Endothelial cell (in vitro differentiated cells): Measurements from ENCODE around the gene KIAA1217. TPM values are rescaled to one million over a fixed set of nuclear protein-coding genes. Genes with fewer than 3 reads are reported as not detected.
"Not testable (repeated sequence)": the region's sequence is repeated elsewhere in the genome, so short reads cannot be mapped to it uniquely, and the experiment has no call there.

Source experiments
- DNase-seq: peaks from one replicate; pipeline ENCODE4 v3.0.0; 2021; ENCODE audit warnings: low spot score
- H3K27ac Mint-ChIP-seq: one replicate; pipeline ENCODE4 v1.8.0; 2021; ENCODE audit warnings: mixed read lengths, inconsistent platforms; ENCODE audit not compliant: unreplicated experiment
- H3K27me3 Mint-ChIP-seq: one replicate; pipeline ENCODE4 v1.8.0; 2021; ENCODE audit warnings: mild to moderate bottlenecking, moderate library complexity, mixed read lengths, inconsistent platforms; ENCODE audit not compliant: unreplicated experiment
- H3K36me3 Mint-ChIP-seq: one replicate; pipeline ENCODE4 v1.8.0; 2021; ENCODE audit warnings: mild to moderate bottlenecking, low read depth, mixed read lengths, inconsistent platforms; ENCODE audit not compliant: unreplicated experiment
- H3K4me1 Mint-ChIP-seq: one replicate; pipeline ENCODE4 v1.8.0; 2021; ENCODE audit warnings: mild to moderate bottlenecking, mixed read lengths, inconsistent platforms; ENCODE audit not compliant: unreplicated experiment
- H3K4me3 Mint-ChIP-seq: one replicate; pipeline ENCODE4 v1.8.0; 2021; ENCODE audit warnings: mild to moderate bottlenecking, mixed read lengths, inconsistent platforms; ENCODE audit not compliant: unreplicated experiment
- H3K9me3 Mint-ChIP-seq: one replicate; pipeline ENCODE4 v1.8.0; 2021; ENCODE audit warnings: mixed read lengths, inconsistent platforms; ENCODE audit not compliant: unreplicated experiment
- CTCF ChIP-seq: fragments of 200-600 bp; sonication (generic); IDR thresholded peaks from one replicate; pipeline ENCODE4 v1.5.0; 2021; ENCODE audit warnings: antibody characterized with exemption; ENCODE audit not compliant: unreplicated experiment
- total RNA-seq: library from RNA; stranded (reverse); fragmentation: NEBNext Ultra II Directional; extraction: Animal tissue kit (Norgen Biotek cat#: 25700); gene quantifications from one replicate; pipeline ENCODE4 v1.2.1, GENCODE V29; 2021; ENCODE audit not compliant: unreplicated experiment

Gene KIAA1217
- total RNA-seq, 1 donor from 2014 or later = 70.8 TPM

DNA sequence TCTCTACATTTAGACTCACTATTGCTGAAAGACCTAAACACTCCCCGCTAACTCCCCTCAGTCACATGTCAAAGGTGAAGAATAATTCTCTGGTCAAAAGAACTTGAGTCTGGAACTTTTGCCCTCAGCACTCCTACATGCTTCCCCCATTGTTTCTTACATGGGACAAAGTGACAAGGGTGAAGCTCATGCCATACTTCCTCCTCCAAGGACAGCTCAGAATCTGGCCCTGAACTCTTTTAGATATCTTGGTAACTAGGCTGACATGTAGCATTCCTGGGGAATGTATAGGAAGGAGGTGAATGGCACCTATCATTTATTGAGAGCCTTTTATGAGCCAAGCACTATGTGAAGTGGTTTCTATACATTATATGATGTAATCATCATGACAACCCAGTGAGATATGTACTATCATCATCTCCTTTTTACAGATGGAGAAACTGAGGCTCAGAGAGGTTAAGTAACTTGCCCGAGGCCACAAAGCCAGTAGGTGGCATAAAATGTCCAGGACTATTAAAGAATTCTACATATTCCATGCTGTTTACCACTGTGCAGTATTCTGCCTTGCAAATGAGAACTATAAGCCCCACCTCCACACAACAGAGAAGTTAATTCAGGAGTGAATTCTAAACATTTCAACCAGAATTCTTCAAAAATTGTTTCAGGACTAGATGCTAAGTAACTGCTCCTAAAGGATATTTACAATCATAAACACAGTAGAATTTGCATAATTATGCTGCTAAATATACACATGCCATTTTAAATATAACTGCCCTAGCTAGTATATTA, 268.2 kb downstream of the KIAA1217 start:
- DNase-seq = no peak
- Mint-ChIP-seq H3K9me3 (no peaks in the 10 kb centered on the region), H3K36me3 (peaks cover 51% of the 10 kb centered on the region), H3K4me3 (no peak overlapping the region), H3K4me1 (no peaks in the 10 kb centered on the region), H3K27ac (no peak overlapping the region), H3K27me3 (peaks cover 6% of the 10 kb centered on the region)
- TF ChIP-seq CTCF = no peak

- H3K27ac Mint-ChIP-seq = no peak overlapping the region
- no peaks in the 10 kb centered on the region for H3K9me3 Mint-ChIP-seq
- H3K4me1 Mint-ChIP-seq = no peaks in the 10 kb centered on the region
- peaks cover 43% of the 10 kb centered on the region for H3K36me3 Mint-ChIP-seq
- H3K4me3 Mint-ChIP-seq = no peak overlapping the region
- no peak for DNase-seq
- TF ChIP-seq CTCF = no peak
- H3K27me3 Mint-ChIP-seq = peaks cover 5% of the 10 kb centered on the region
Observed at GRCh38 chr10:24477915-24478314, 269.0 kb downstream of the KIAA1217 start.

GRCh38 chr10:24479806-24480205, 270.9 kb downstream of the KIAA1217 start:
- Mint-ChIP-seq H3K27me3 (peaks cover 5% of the 10 kb centered on the region), H3K4me3 (no peak overlapping the region), H3K36me3 (peaks cover 31% of the 10 kb centered on the region), H3K4me1 (no peaks in the 10 kb centered on the region), H3K27ac (no peak overlapping the region), H3K9me3 (no peaks in the 10 kb centered on the region)
- TF ChIP-seq CTCF = no peak
- no peak for DNase-seq

DNA sequence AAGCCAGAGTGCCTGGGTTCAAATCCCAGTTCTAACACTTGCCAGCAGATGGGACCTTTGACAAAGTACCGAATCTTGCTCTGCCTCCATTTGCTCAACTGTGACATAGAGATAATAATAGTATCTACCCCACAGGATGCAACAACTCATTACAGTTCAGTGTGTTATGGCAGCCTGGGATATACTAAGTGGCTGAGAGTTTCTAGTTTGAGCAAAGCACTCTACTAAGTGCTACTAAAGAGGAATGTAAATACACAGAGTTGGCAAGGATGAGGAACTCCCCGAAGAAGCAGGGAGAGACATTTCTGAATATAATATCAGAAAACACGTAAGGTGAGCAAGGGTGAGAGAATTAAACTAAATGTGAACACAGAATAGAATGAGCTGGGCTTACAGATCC, 271.5 kb downstream of the KIAA1217 start:
- no peak overlapping the region for H3K27ac Mint-ChIP-seq
- no peaks in the 10 kb centered on the region for H3K9me3 Mint-ChIP-seq
- H3K36me3 Mint-ChIP-seq = peaks cover 29% of the 10 kb centered on the region
- H3K4me1 Mint-ChIP-seq = no peaks in the 10 kb centered on the region
- H3K4me3 Mint-ChIP-seq = no peak overlapping the region
- no peak for TF ChIP-seq CTCF
- H3K27me3 Mint-ChIP-seq = peaks cover 5% of the 10 kb centered on the region
- no peak for DNase-seq

DNA sequence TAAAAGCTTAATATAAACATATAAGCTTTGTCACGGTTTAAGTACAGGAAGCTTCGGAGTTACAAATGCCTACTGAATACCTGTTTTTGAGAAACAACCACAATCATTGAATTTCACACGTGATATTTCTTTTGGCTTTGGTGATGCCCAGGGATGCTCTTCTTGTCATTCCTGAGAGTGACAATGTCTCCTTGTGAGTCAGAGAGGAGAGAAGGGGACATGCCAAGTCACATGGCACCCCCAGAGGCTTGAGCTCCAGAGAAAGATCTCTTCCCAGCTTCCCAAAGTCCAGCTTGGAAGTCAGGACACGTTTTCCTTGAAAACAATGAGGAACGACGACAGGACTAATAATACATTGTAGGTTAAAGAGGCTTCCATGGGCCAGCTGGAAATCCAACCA, 272.3 kb downstream of the KIAA1217 start:
- peaks cover 31% of the 10 kb centered on the region for H3K36me3 Mint-ChIP-seq
- H3K27me3 Mint-ChIP-seq = peaks cover 5% of the 10 kb centered on the region
- H3K4me1 Mint-ChIP-seq = no peaks in the 10 kb centered on the region
- H3K9me3 Mint-ChIP-seq = no peaks in the 10 kb centered on the region
- TF ChIP-seq CTCF = no peak
- no peak overlapping the region for H3K4me3 Mint-ChIP-seq
- DNase-seq = no peak
- no peak overlapping the region for H3K27ac Mint-ChIP-seq

DNA sequence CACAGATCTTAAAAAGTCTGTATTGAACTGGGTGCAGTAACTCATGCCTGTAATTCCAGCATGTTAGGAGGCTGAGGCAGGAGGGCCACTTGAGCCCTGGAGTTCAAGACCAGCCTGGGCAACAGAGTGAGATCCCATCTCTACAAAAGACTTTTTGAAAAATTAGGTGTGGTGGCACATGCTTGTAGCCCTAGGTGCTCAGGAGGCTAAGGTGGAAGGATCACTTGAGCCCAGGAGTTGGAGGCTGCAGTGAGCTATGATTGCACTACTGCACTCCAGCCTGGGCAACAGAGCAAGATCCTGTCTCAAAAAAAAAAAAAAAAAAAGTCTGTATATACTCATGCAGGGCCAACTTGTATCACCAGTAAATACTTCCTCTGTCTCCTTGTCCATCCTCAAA, 273.8 kb downstream of the KIAA1217 start:
- H3K9me3 Mint-ChIP-seq, H3K27ac Mint-ChIP-seq, H3K27me3 Mint-ChIP-seq, DNase-seq, H3K4me3 Mint-ChIP-seq, H3K4me1 Mint-ChIP-seq: not testable (repeated sequence)
- peaks cover 36% of the 10 kb centered on the region for H3K36me3 Mint-ChIP-seq
